Neural crest cell (in vitro differentiated cells): ENCODE measurements around the gene GALM. TPM values are rescaled to one million over a fixed set of nuclear protein-coding genes. Genes with fewer than 3 reads are reported as not detected.

Experiments
- DNase-seq: peaks from one replicate; pipeline ENCODE4 v3.0.0; 2021; ENCODE audit warnings: low read depth, mixed read lengths, low spot score
- H3K27ac Mint-ChIP-seq: one replicate; pipeline ENCODE4 v1.8.0; 2021; ENCODE audit warnings: mild to moderate bottlenecking, mixed read lengths; ENCODE audit not compliant: unreplicated experiment
- H3K27me3 Mint-ChIP-seq: 2 replicates; pipeline ENCODE4 v1.8.0; 2021; ENCODE audit warnings: low read depth, mild to moderate bottlenecking, mixed read lengths
- H3K36me3 Mint-ChIP-seq: 2 replicates; pipeline ENCODE4 v1.8.0; 2021; ENCODE audit warnings: low read depth, mild to moderate bottlenecking, mixed read lengths
- H3K4me1 Mint-ChIP-seq: 2 replicates; pipeline ENCODE4 v1.8.0; 2021; ENCODE audit warnings: mixed read lengths
- H3K4me3 Mint-ChIP-seq: one replicate; pipeline ENCODE4 v1.8.0; 2021; ENCODE audit warnings: mild to moderate bottlenecking, mixed read lengths
- H3K9me3 Mint-ChIP-seq: 2 replicates; pipeline ENCODE4 v1.8.0; 2021; ENCODE audit warnings: mixed read lengths
- CTCF ChIP-seq: fragments of 200-600 bp; sonication (generic); conservative IDR thresholded peaks from 2 replicates; pipeline ENCODE4 v1.5.0; 2021; ENCODE audit warnings: antibody characterized with exemption, mild to moderate bottlenecking
- total RNA-seq: library from RNA; stranded (reverse); gene quantifications from 2 replicates; pipeline ENCODE4 v1.2.1, GENCODE V29; 2021

Gene GALM
- total RNA-seq, 1 donor from 2014 or later: 12.5 TPM

GRCh38 chr2:38655441-38655840, 10.5 kb upstream of the GALM start:
- no peak for TF ChIP-seq CTCF

GRCh38 chr2:38656866-38657480, 8.9 kb upstream of the GALM start:
- no peak overlapping the region for H3K4me3 Mint-ChIP-seq
- no peak for TF ChIP-seq CTCF

More at GRCh38 chr2:38655441-38655840, 10.5 kb upstream of the GALM start:
- Mint-ChIP-seq H3K36me3 (no peaks in the 10 kb centered on the region), H3K27me3 (peaks cover 2% of the 10 kb centered on the region), H3K4me1 (no peaks in the 10 kb centered on the region), H3K9me3 (peaks cover 5% of the 10 kb centered on the region), H3K4me3 (no peak overlapping the region), H3K27ac (no peak overlapping the region)
- DNase-seq: no peak

GRCh38 chr2:38658613-38659012, 7.3 kb upstream of the GALM start:
- Mint-ChIP-seq H3K36me3 (no peaks in the 10 kb centered on the region), H3K4me3 (no peak overlapping the region), H3K9me3 (peaks cover 5% of the 10 kb centered on the region), H3K27ac (no peak overlapping the region), H3K4me1 (no peaks in the 10 kb centered on the region), H3K27me3 (peaks cover 2% of the 10 kb centered on the region)
- no peak for DNase-seq
- TF ChIP-seq CTCF: no peak

More at GRCh38 chr2:38656866-38657480, 8.9 kb upstream of the GALM start:
- H3K27me3 Mint-ChIP-seq: peaks cover 2% of the 10 kb centered on the region
- H3K9me3 Mint-ChIP-seq: peaks cover 5% of the 10 kb centered on the region
- DNase-seq: no peak
- no peaks in the 10 kb centered on the region for H3K4me1 Mint-ChIP-seq
- H3K27ac Mint-ChIP-seq: no peak overlapping the region
- no peaks in the 10 kb centered on the region for H3K36me3 Mint-ChIP-seq

- TF ChIP-seq CTCF: no peak
- Mint-ChIP-seq H3K27me3 (peaks cover 2% of the 10 kb centered on the region), H3K4me3 (no peak overlapping the region), H3K4me1 (no peaks in the 10 kb centered on the region), H3K36me3 (no peaks in the 10 kb centered on the region), H3K27ac (no peak overlapping the region), H3K9me3 (peaks cover 5% of the 10 kb centered on the region)
- DNase-seq: no peak
Measured at GRCh38 chr2:38659115-38659514, 6.8 kb upstream of the GALM start.

GRCh38 chr2:38660282-38660681, 5.6 kb upstream of the GALM start:
- no peak overlapping the region for H3K4me3 Mint-ChIP-seq
- H3K27me3 Mint-ChIP-seq: peaks cover 2% of the 10 kb centered on the region
- TF ChIP-seq CTCF: no peak
- H3K27ac Mint-ChIP-seq: no peak overlapping the region
- no peaks in the 10 kb centered on the region for H3K36me3 Mint-ChIP-seq
- DNase-seq: no peak
- no peaks in the 10 kb centered on the region for H3K4me1 Mint-ChIP-seq
- peaks cover 5% of the 10 kb centered on the region for H3K9me3 Mint-ChIP-seq
